GM19099 (cell line): ENCODE results near the gene UNC119B.

ENCODE experiments used
- POLR2A ChIP-seq: IDR thresholded peaks from 3 replicates; pipeline ENCODE4 v1.6.1; 2011; ENCODE audit warnings: low read depth; ENCODE audit not compliant: insufficient read length; ENCODE audit errors: extremely low read depth

The UNC119B gene

GRCh38 chr12:120760349-120761254, 50.3 kb downstream of the UNC119B start:
- no peak for TF ChIP-seq POLR2A

- TF ChIP-seq POLR2A, result no peak
Observed at GRCh38 chr12:120761519-120761934, 51.3 kb downstream of the UNC119B start.

GRCh38 chr12:120762086-120762485, 51.8 kb downstream of the UNC119B start:
- TF ChIP-seq POLR2A, result no peak

GRCh38 chr12:120763250-120763649, 53.0 kb downstream of the UNC119B start:
- no peak for TF ChIP-seq POLR2A

- TF ChIP-seq POLR2A, result no peak
Observed at GRCh38 chr12:120764816-120765215, 54.6 kb downstream of the UNC119B start.

- TF ChIP-seq POLR2A, result no peak
Observed at GRCh38 chr12:120766566-120766965, 56.3 kb downstream of the UNC119B start.

GRCh38 chr12:120767071-120768024, 57.1 kb downstream of the UNC119B start:
- TF ChIP-seq POLR2A, result no peak

- TF ChIP-seq POLR2A, result no peak
Observed at GRCh38 chr12:120771097-120771496, 60.8 kb downstream of the UNC119B start.
